Endothelial cell (in vitro differentiated cells): ENCODE data around the gene CNTN4. TPM values are rescaled to one million over a fixed set of nuclear protein-coding genes. Genes with fewer than 3 reads are reported as not detected.

Experiments used
- DNase-seq: peaks from one replicate; pipeline ENCODE4 v3.0.0; 2021; ENCODE audit warnings: low spot score
- H3K27ac Mint-ChIP-seq: one replicate; pipeline ENCODE4 v1.8.0; 2021; ENCODE audit warnings: mixed read lengths, inconsistent platforms; ENCODE audit not compliant: unreplicated experiment
- H3K27me3 Mint-ChIP-seq: one replicate; pipeline ENCODE4 v1.8.0; 2021; ENCODE audit warnings: mild to moderate bottlenecking, moderate library complexity, mixed read lengths, inconsistent platforms; ENCODE audit not compliant: unreplicated experiment
- H3K36me3 Mint-ChIP-seq: one replicate; pipeline ENCODE4 v1.8.0; 2021; ENCODE audit warnings: mild to moderate bottlenecking, low read depth, mixed read lengths, inconsistent platforms; ENCODE audit not compliant: unreplicated experiment
- H3K4me1 Mint-ChIP-seq: one replicate; pipeline ENCODE4 v1.8.0; 2021; ENCODE audit warnings: mild to moderate bottlenecking, mixed read lengths, inconsistent platforms; ENCODE audit not compliant: unreplicated experiment
- H3K4me3 Mint-ChIP-seq: one replicate; pipeline ENCODE4 v1.8.0; 2021; ENCODE audit warnings: mild to moderate bottlenecking, mixed read lengths, inconsistent platforms; ENCODE audit not compliant: unreplicated experiment
- H3K9me3 Mint-ChIP-seq: one replicate; pipeline ENCODE4 v1.8.0; 2021; ENCODE audit warnings: mixed read lengths, inconsistent platforms; ENCODE audit not compliant: unreplicated experiment
- CTCF ChIP-seq: fragments of 200-600 bp; sonication (generic); IDR thresholded peaks from one replicate; pipeline ENCODE4 v1.5.0; 2021; ENCODE audit warnings: antibody characterized with exemption; ENCODE audit not compliant: unreplicated experiment
- total RNA-seq: library from RNA; stranded (reverse); fragmentation: NEBNext Ultra II Directional; extraction: Animal tissue kit (Norgen Biotek cat#: 25700); gene quantifications from one replicate; pipeline ENCODE4 v1.2.1, GENCODE V29; 2021; ENCODE audit not compliant: unreplicated experiment

The CNTN4 gene
- total RNA-seq, 1 donor from 2014 or later, result not detected

DNA sequence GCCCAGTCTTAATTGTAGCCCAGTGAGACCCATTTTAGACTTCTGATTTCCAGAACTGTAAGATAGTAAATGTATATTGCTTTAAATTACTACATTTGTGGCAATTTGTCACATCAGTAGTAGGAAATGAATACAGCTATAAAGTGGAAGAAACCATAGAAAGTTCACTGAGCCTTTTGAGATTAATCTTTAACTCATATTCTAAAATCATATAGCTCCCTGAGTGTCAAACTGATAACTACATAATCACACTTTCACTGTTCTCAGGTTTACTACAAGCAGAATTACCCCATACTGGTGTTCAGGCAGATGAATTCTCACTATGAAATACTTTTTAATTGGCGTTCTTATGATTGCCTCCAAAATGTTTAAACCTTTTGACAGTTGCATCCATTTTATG, 42.8 kb downstream of the CNTN4 start:
- no peaks in the 10 kb centered on the region for H3K4me1 Mint-ChIP-seq
- peaks cover 1% of the 10 kb centered on the region for H3K27me3 Mint-ChIP-seq
- peaks cover 3% of the 10 kb centered on the region for H3K36me3 Mint-ChIP-seq
- H3K27ac Mint-ChIP-seq, result no peak overlapping the region
- H3K4me3 Mint-ChIP-seq, result no peak overlapping the region
- no peak for DNase-seq
- H3K9me3 Mint-ChIP-seq, result peaks cover 23% of the 10 kb centered on the region
- no peak for TF ChIP-seq CTCF

DNA sequence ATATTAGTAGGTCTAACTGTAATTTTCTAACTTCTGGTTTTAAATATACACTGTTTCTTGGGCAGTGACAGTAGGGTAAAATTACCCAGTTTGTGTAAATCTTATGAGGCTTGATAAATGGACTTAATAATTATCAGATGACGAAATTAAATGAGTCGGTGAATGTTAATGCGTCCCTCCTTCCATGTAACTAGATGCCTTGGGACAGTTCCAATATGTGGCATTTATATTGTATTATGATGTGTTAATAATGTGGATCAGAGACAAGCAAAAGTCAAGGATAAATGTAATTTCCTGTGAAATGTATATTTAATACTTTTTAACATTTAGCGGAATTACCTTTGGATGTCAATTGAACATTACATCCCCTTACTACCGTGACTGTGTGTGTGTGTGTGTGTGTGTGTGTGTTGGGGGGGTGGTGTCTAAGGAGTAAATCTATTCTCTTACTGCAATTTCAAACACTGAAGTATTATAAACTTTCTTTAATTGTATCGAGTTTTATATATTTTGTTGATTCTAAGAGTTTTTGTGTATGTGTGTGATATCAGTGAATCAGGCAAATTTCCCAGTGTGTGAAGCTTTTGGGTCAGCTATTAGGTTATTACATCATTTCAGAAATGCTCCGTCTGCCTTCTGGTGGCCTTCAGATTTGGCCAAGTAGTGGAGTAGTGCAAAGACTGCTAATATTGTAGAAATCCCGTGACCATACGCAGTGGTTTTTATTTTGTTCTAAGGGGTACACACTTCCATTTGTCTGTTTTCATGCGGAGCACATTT, 50.1 kb downstream of the CNTN4 start:
- Mint-ChIP-seq H3K9me3 (peaks cover 27% of the 10 kb centered on the region), H3K4me3 (no peak overlapping the region), H3K27ac (no peak overlapping the region), H3K27me3 (no peaks in the 10 kb centered on the region), H3K36me3 (peaks cover 12% of the 10 kb centered on the region), H3K4me1 (no peaks in the 10 kb centered on the region)
- no peak for TF ChIP-seq CTCF
- DNase-seq, result no peak

DNA sequence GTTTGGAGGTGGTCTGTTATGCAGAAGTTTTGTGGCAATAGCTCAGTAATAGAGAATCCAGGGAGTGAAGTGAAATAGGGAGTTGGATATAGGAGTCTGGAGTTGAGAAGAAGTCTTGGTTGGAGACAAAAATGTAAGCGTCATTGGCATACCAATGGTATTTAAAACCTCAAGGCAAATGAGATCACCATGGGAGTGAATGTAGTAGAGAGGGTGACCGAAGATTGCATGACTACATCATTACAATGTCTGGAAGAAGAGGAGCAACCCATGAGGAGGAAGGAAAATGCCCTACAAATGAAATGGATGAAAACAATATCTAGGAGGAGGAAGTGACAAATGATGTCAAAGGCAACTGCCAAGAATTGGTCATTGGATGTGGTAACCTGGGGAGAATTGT, 54.4 kb downstream of the CNTN4 start:
- no peak overlapping the region for H3K27ac Mint-ChIP-seq
- TF ChIP-seq CTCF, result no peak
- H3K36me3 Mint-ChIP-seq, result peaks cover 16% of the 10 kb centered on the region
- no peak for DNase-seq
- no peaks in the 10 kb centered on the region for H3K4me1 Mint-ChIP-seq
- no peaks in the 10 kb centered on the region for H3K27me3 Mint-ChIP-seq
- H3K4me3 Mint-ChIP-seq, result no peak overlapping the region
- H3K9me3 Mint-ChIP-seq, result peaks cover 26% of the 10 kb centered on the region

DNA sequence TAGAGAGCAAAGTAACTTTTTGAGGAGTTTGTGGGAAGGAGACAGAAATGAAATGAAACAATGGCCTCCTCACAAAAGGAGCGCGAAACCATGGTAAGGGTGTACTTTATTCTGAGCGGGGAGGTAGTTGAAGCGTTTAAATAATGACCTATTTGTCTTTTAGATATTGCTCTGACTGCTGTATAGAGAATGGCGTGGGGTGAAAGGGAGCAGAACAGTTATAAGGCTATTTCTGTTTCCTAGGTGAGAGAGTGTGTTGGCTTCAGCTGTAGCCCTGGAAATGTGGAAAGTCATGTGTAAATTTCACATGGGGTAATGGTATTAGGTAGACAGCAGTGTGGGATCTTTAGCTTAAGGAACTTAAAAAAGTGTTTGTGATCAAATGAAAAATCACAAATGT, 54.9 kb downstream of the CNTN4 start:
- no peaks in the 10 kb centered on the region for H3K27me3 Mint-ChIP-seq
- no peak overlapping the region for H3K27ac Mint-ChIP-seq
- H3K9me3 Mint-ChIP-seq, result peaks cover 26% of the 10 kb centered on the region
- no peak overlapping the region for H3K4me3 Mint-ChIP-seq
- TF ChIP-seq CTCF, result no peak
- peaks cover 16% of the 10 kb centered on the region for H3K36me3 Mint-ChIP-seq
- DNase-seq, result no peak
- no peaks in the 10 kb centered on the region for H3K4me1 Mint-ChIP-seq

DNA sequence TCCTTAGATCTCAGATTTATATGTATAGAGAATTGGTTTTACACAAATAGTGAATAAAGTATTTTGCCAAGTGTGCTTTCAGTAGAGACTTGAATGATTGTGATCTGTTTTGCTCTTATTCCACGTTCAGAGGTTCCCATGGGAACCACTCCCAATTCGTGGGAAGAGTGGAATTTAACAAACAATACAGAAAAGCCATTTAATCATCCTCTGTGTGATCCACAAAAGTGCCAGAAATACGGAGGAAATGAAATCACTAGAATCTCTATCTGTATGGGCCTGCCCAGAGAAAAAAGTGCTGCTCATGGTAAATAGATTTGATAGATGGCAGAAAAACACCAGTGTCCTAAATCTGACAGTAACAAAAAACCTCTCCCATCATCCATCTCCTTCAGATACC, 56.0 kb downstream of the CNTN4 start:
- Mint-ChIP-seq H3K36me3 (peaks cover 16% of the 10 kb centered on the region), H3K4me3 (no peak overlapping the region), H3K4me1 (no peaks in the 10 kb centered on the region), H3K27ac (no peak overlapping the region), H3K27me3 (no peaks in the 10 kb centered on the region), H3K9me3 (peaks cover 29% of the 10 kb centered on the region)
- no peak for DNase-seq
- TF ChIP-seq CTCF, result no peak
